GM18499 (cell line): ENCODE data around the gene TM7SF3.
"Not testable (repeated sequence)": the region's sequence is repeated elsewhere in the genome, so short reads cannot be mapped to it uniquely, and the experiment has no call there.

Experiments used
- ATAC-seq: cut with Tn5 transposase; IDR thresholded peaks from one replicate; pipeline ENCODE4 v1.9.1; 2021; ENCODE audit warnings: moderate number of reproducible peaks; ENCODE audit not compliant: insufficient read depth, unreplicated experiment

Gene TM7SF3

GRCh38 chr12:26987634-26988424 is 26.4 kb downstream of the TM7SF3 start:
- no peak for ATAC-seq

GRCh38 chr12:26982866-26983265 is 31.3 kb downstream of the TM7SF3 start:
- no peak for ATAC-seq

- ATAC-seq, result no peak
Measured at GRCh38 chr12:26979733-26980132, 34.5 kb downstream of the TM7SF3 start.

GRCh38 chr12:26978801-26979200 is 35.4 kb downstream of the TM7SF3 start:
- ATAC-seq, result no peak

GRCh38 chr12:26976687-26977086 is 37.5 kb downstream of the TM7SF3 start:
- ATAC-seq, result no peak

GRCh38 chr12:26971963-26972362 is 42.2 kb downstream of the TM7SF3 start:
- peak; percentile 96 for ATAC-seq

GRCh38 chr12:26970136-26970535 is 44.0 kb downstream of the TM7SF3 start:
- ATAC-seq, result no peak

- ATAC-seq, result no peak
Measured at GRCh38 chr12:26966842-26967241, 47.3 kb downstream of the TM7SF3 start.

GRCh38 chr12:26963413-26963812 is 50.8 kb downstream of the TM7SF3 start:
- ATAC-seq, result no peak

- no peak for ATAC-seq
Measured at GRCh38 chr12:26961803-26962202, 52.4 kb downstream of the TM7SF3 start.

- ATAC-seq, result not testable (repeated sequence)
Measured at GRCh38 chr12:26961391-26961790, 52.8 kb downstream of the TM7SF3 start.

GRCh38 chr12:26954027-26954426 is 60.2 kb downstream of the TM7SF3 start:
- ATAC-seq, result no peak

- no peak for ATAC-seq
Measured at GRCh38 chr12:26953447-26953846, 60.7 kb downstream of the TM7SF3 start.

- ATAC-seq, result no peak
Measured at GRCh38 chr12:26948309-26948708, 65.9 kb downstream of the TM7SF3 start.

- no peak for ATAC-seq
Measured at GRCh38 chr12:26941215-26941594, 73.0 kb downstream of the TM7SF3 start.

- ATAC-seq, result no peak
Measured at GRCh38 chr12:26940516-26941214, 73.5 kb downstream of the TM7SF3 start.

GRCh38 chr12:26939953-26940352 is 74.2 kb downstream of the TM7SF3 start:
- ATAC-seq, result no peak

- no peak for ATAC-seq
Measured at GRCh38 chr12:26939192-26939832, 74.9 kb downstream of the TM7SF3 start.

- ATAC-seq, result no peak
Measured at GRCh38 chr12:26938701-26939062, 75.5 kb downstream of the TM7SF3 start.

GRCh38 chr12:26937863-26938700 is 76.1 kb downstream of the TM7SF3 start, which contains the start of the genes FGFR1OP2 and INTS13:
Gene FGFR1OP2 (plus strand): TSS chr12:26938470. CDS start chr12:26954159, 15,689 bp downstream.
Gene INTS13 (minus strand): TSS chr12:26937981. CDS start chr12:26936803, 1,178 bp downstream.
- peak; percentile 53 for ATAC-seq
